Neural progenitor cell (in vitro differentiated cells): ENCODE data around the gene HS3ST3B1. TPM values are rescaled to one million over a fixed set of nuclear protein-coding genes. Genes with fewer than 3 reads are reported as not detected.
A peak's percentile ranks its signal among the peaks of the same experiment; 100 is the strongest.

ENCODE experiments used
- DNase-seq: peaks from one replicate; pipeline ENCODE4 v3.0.0-alpha.2; 2016; ENCODE audit warnings: low spot score
- H2AFZ ChIP-seq: fragments of 200-600 bp; sonication (generic); replicated peaks from 2 replicates; pipeline ENCODE4 v1.6.1; 2016; ENCODE audit warnings: antibody characterized with exemption
- H3F3A ChIP-seq: fragments of 200-600 bp; sonication (generic); 2 replicates; pipeline ENCODE4 v1.6.1; 2016; ENCODE audit warnings: antibody characterized with exemption, low read depth
- H3K27ac ChIP-seq: fragments of 200-600 bp; sonication (generic); 2 replicates; pipeline ENCODE4 v1.5.1; 2016; ENCODE audit warnings: mild to moderate bottlenecking
- H3K27me3 ChIP-seq: fragments of 200-600 bp; sonication (generic); 2 replicates; pipeline ENCODE4 v1.6.1; 2016; ENCODE audit warnings: mild to moderate bottlenecking, moderate library complexity
- H3K36me3 ChIP-seq: fragments of 200-600 bp; sonication (generic); 2 replicates; pipeline ENCODE4 v1.5.1; 2016
- H3K4me1 ChIP-seq: fragments of 200-600 bp; sonication (generic); 2 replicates; pipeline ENCODE4 v1.6.1; 2016; ENCODE audit warnings: mixed run types
- H3K4me2 ChIP-seq: fragments of 200-600 bp; sonication (generic); 2 replicates; pipeline ENCODE4 v1.6.1; 2016
- H3K4me3 ChIP-seq: fragments of 200-600 bp; sonication (generic); 2 replicates; pipeline ENCODE4 v1.5.1; 2016
- H3K79me2 ChIP-seq: fragments of 200-600 bp; sonication (generic); 2 replicates; pipeline ENCODE4 v1.6.1; 2016; ENCODE audit warnings: low read depth
- H3K9ac ChIP-seq: fragments of 200-600 bp; sonication (generic); 2 replicates; pipeline ENCODE4 v1.6.1; 2016
- H3K9me3 ChIP-seq: fragments of 200-600 bp; sonication (generic); 2 replicates; pipeline ENCODE4 v1.5.1; 2016; ENCODE audit warnings: low read depth
- H4K20me1 ChIP-seq: fragments of 200-600 bp; sonication (generic); 2 replicates; pipeline ENCODE4 v1.6.1; 2016; ENCODE audit warnings: low read depth
- H3K27ac Mint-ChIP-seq: 3 replicates; pipeline ENCODE4 v1.8.0; 2021; ENCODE audit warnings: mixed read lengths
- H3K27me3 Mint-ChIP-seq: 2 replicates; pipeline ENCODE4 v1.8.0; 2022; ENCODE audit warnings: low read depth, mild to moderate bottlenecking, inconsistent platforms, moderate library complexity, mixed read lengths; ENCODE audit not compliant: insufficient read depth
- H3K36me3 Mint-ChIP-seq: 3 replicates; pipeline ENCODE4 v1.8.0; 2021; ENCODE audit warnings: mixed read lengths
- H3K4me1 Mint-ChIP-seq: 3 replicates; pipeline ENCODE4 v1.8.0; 2021; ENCODE audit warnings: mixed read lengths
- H3K4me3 Mint-ChIP-seq: 3 replicates; pipeline ENCODE4 v1.8.0; 2021; ENCODE audit warnings: mild to moderate bottlenecking, moderate library complexity, mixed read lengths
- H3K9me3 Mint-ChIP-seq: 3 replicates; pipeline ENCODE4 v1.8.0; 2020; ENCODE audit warnings: mixed read lengths
- EZH2 ChIP-seq: fragments of 200-600 bp; sonication (generic); IDR thresholded peaks from 2 replicates; pipeline ENCODE4 v1.6.1; 2017; ENCODE audit warnings: antibody characterized with exemption, mild to moderate bottlenecking, moderate library complexity
- EZH2phosphoT487 ChIP-seq: fragments of 200-600 bp; sonication (generic); IDR thresholded peaks from 2 replicates; pipeline ENCODE4 v1.6.1; 2017; ENCODE audit warnings: antibody characterized with exemption
- total RNA-seq: library from RNA; depleted of rRNA; stranded (reverse); fragments of >200 nt; gene quantifications from 2 replicates; pipeline ENCODE4 v1.2.3, GENCODE V29; 2015; ENCODE audit warnings: low replicate concordance
- TF ChIP-seq, protein P1 (sequence below): fragments of 200-600 bp; sonication (generic); IDR thresholded peaks from 2 replicates; pipeline ENCODE4 v1.5.1; 2017; ENCODE audit warnings: antibody characterized with exemption, mild to moderate bottlenecking

HS3ST3B1 gene
- total RNA-seq, 1 donor from 2014 or later, result 21.5 TPM

DNA sequence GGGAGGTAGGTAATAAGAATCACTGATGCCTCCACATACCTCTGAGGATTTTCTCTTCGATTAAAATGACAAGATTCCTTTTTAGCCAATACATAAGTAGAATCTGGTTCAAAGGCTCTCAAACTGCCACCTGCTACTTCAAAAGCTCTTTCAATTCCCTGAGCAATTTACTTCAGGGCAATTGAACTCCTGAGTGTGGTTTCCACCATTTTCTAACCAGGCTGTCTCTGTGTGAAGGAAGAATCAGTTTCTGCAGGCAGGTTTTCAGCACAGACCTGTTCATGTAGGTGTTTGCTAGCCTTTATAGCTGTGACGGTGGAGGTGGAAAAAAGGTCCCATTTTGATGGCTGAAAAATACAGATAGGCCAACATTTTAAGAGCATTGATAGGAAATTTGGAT, 18.2 kb upstream of the HS3ST3B1 start:
- Histone ChIP-seq H2AFZ (peak overlapping the region; percentile 18), H3K27me3 (no peaks in the 10 kb centered on the region), H3K36me3 (no peaks in the 10 kb centered on the region), H3K79me2 (no peaks in the 10 kb centered on the region), H3K9me3 (no peaks in the 10 kb centered on the region), H3F3A (no peaks in the 10 kb centered on the region), H3K4me2 (peak overlapping the region; percentile 21), H3K9ac (no peak overlapping the region), H3K27ac (no peak overlapping the region), H3K4me1 (peaks cover 14% of the 10 kb centered on the region), H4K20me1 (no peaks in the 10 kb centered on the region), H3K4me3 (no peak overlapping the region)
- no peak for DNase-seq
- Mint-ChIP-seq H3K9me3 (no peaks in the 10 kb centered on the region), H3K4me1 (peaks cover 3% of the 10 kb centered on the region), H3K27ac (no peak overlapping the region), H3K36me3 (no peaks in the 10 kb centered on the region), H3K4me3 (no peak overlapping the region), H3K27me3 (peaks cover 5% of the 10 kb centered on the region)
- TF ChIP-seq, protein P1, sequence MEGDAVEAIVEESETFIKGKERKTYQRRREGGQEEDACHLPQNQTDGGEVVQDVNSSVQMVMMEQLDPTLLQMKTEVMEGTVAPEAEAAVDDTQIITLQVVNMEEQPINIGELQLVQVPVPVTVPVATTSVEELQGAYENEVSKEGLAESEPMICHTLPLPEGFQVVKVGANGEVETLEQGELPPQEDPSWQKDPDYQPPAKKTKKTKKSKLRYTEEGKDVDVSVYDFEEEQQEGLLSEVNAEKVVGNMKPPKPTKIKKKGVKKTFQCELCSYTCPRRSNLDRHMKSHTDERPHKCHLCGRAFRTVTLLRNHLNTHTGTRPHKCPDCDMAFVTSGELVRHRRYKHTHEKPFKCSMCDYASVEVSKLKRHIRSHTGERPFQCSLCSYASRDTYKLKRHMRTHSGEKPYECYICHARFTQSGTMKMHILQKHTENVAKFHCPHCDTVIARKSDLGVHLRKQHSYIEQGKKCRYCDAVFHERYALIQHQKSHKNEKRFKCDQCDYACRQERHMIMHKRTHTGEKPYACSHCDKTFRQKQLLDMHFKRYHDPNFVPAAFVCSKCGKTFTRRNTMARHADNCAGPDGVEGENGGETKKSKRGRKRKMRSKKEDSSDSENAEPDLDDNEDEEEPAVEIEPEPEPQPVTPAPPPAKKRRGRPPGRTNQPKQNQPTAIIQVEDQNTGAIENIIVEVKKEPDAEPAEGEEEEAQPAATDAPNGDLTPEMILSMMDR, result no peak
- TF ChIP-seq EZH2phosphoT487 (no peak), EZH2 (no peak)

DNA sequence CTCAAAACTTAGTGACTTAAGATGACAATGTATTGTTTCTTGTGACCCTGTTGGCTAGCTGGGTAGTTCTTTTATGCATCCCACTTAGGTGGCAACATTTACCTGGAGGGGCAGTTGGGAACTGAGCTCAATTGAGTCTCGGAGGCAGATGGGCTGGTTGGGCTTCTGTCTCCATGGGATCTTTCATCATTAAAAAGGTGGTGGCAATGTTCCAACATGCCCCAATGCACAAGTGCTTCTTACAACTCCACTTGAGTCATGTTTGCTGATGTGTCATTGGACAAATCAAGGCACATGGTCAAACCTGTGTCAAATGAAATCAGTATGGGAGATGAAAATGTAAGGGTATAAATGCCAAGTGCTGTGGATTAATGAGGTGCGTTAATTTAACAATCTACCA, 11.7 kb upstream of the HS3ST3B1 start:
- Mint-ChIP-seq H3K4me3 (no peak overlapping the region), H3K4me1 (no peaks in the 10 kb centered on the region), H3K27ac (no peak overlapping the region), H3K36me3 (no peaks in the 10 kb centered on the region), H3K27me3 (peaks cover 2% of the 10 kb centered on the region), H3K9me3 (peaks cover 3% of the 10 kb centered on the region)
- Histone ChIP-seq H4K20me1 (no peaks in the 10 kb centered on the region), H2AFZ (no peak overlapping the region), H3K27me3 (peaks cover 14% of the 10 kb centered on the region), H3K9me3 (no peaks in the 10 kb centered on the region), H3K79me2 (no peaks in the 10 kb centered on the region), H3K36me3 (no peaks in the 10 kb centered on the region), H3K4me3 (no peak overlapping the region), H3K27ac (no peak overlapping the region), H3K4me1 (no peaks in the 10 kb centered on the region), H3K9ac (no peak overlapping the region), H3K4me2 (no peak overlapping the region), H3F3A (no peaks in the 10 kb centered on the region)
- no peak for DNase-seq
- TF ChIP-seq EZH2phosphoT487 (no peak), EZH2 (no peak)
- TF ChIP-seq, protein P1, result no peak

DNA sequence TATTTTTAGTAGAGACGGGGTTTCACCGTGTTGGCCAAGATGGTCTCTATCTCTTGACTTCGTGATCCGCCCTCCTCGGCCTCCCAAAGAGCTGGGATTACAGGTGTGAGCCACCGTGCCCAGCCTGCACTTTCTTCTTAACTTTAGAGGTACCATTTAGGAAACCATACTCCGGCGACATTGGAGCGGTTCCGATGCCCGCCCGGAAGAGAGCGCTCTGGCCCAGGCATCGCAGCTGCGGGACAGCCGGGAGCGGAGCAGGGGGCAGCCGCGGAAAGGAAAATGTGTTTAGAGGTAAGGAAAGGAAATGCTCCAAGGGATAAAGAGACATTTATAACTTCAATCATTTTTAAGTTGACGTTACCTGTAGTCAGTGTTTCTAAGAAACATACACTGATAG, 6.0 kb upstream of the HS3ST3B1 start:
- TF ChIP-seq, protein P1, result peak; percentile 13
- TF ChIP-seq EZH2phosphoT487 (no peak), EZH2 (no peak)
- H3K79me2 ChIP-seq, result no peaks in the 10 kb centered on the region
- H3K27me3 ChIP-seq, result peaks cover 71% of the 10 kb centered on the region
- peaks cover 12% of the 10 kb centered on the region for H3K4me1 ChIP-seq
- Mint-ChIP-seq H3K4me3 (no peak overlapping the region), H3K27ac (no peak overlapping the region), H3K36me3 (no peaks in the 10 kb centered on the region), H3K4me1 (peaks cover 22% of the 10 kb centered on the region), H3K27me3 (peaks cover 38% of the 10 kb centered on the region), H3K9me3 (no peaks in the 10 kb centered on the region)
- peaks cover 38% of the 10 kb centered on the region for H3F3A ChIP-seq
- H3K9ac ChIP-seq, result no peak overlapping the region
- H3K4me2 ChIP-seq, result no peak overlapping the region
- no peaks in the 10 kb centered on the region for H3K36me3 ChIP-seq
- H4K20me1 ChIP-seq, result peaks cover 16% of the 10 kb centered on the region
- no peak overlapping the region for H3K27ac ChIP-seq
- H3K9me3 ChIP-seq, result no peaks in the 10 kb centered on the region
- DNase-seq, result no peak
- no peak overlapping the region for H2AFZ ChIP-seq
- H3K4me3 ChIP-seq, result no peak overlapping the region
